SK-N-SH (cell line): ENCODE measurements around the gene AMMECR1.
"Not testable (repeated sequence)": the region's sequence is repeated elsewhere in the genome, so short reads cannot be mapped to it uniquely, and the experiment has no call there.

Experiments used
- EP300 ChIP-seq, 2 experiments: IDR thresholded peaks; 2 replicates each; pipeline versions ENCODE4 v1.4.0 to v1.6.1; 2012; ENCODE audit warnings: borderline replicate concordance in 1 of 2, low read depth in 1 of 2, low read length in 1 of 2
- MAX ChIP-seq: IDR thresholded peaks from 2 replicates; pipeline ENCODE4 v1.4.0; 2012; ENCODE audit warnings: low read depth
- RFX5 ChIP-seq: IDR thresholded peaks from 2 replicates; pipeline ENCODE4 v1.6.1; 2012; ENCODE audit warnings: mild to moderate bottlenecking, improper control_type of control experiment, low read length
- USF1 ChIP-seq: IDR thresholded peaks from 2 replicates; pipeline ENCODE4 v1.4.0; 2012; ENCODE audit warnings: low read depth, borderline replicate concordance
- TF ChIP-seq, protein P1 (sequence below): fragments of 200-600 bp; sonication (generic); IDR thresholded peaks from 2 replicates; pipeline ENCODE4 v1.6.1; 2017; ENCODE audit warnings: antibody characterized with exemption, mild to moderate bottlenecking, moderate library complexity
- TF ChIP-seq, protein P2 (sequence below): IDR thresholded peaks from 2 replicates; pipeline ENCODE4 v1.6.1; 2012; ENCODE audit warnings: mild to moderate bottlenecking, low read depth, low read length, moderate library complexity

- TF ChIP-seq RFX5; MAX; USF1; EP300 (IDR thresholded peaks at IDR 0.05; ENCODE audit: borderline replicate concordance in 1 of 2, low read depth in 1 of 2, low read length in 1 of 2): not testable (repeated sequence)
- TF ChIP-seq, protein P1, sequence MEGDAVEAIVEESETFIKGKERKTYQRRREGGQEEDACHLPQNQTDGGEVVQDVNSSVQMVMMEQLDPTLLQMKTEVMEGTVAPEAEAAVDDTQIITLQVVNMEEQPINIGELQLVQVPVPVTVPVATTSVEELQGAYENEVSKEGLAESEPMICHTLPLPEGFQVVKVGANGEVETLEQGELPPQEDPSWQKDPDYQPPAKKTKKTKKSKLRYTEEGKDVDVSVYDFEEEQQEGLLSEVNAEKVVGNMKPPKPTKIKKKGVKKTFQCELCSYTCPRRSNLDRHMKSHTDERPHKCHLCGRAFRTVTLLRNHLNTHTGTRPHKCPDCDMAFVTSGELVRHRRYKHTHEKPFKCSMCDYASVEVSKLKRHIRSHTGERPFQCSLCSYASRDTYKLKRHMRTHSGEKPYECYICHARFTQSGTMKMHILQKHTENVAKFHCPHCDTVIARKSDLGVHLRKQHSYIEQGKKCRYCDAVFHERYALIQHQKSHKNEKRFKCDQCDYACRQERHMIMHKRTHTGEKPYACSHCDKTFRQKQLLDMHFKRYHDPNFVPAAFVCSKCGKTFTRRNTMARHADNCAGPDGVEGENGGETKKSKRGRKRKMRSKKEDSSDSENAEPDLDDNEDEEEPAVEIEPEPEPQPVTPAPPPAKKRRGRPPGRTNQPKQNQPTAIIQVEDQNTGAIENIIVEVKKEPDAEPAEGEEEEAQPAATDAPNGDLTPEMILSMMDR: not testable (repeated sequence)
- TF ChIP-seq, protein P2, sequence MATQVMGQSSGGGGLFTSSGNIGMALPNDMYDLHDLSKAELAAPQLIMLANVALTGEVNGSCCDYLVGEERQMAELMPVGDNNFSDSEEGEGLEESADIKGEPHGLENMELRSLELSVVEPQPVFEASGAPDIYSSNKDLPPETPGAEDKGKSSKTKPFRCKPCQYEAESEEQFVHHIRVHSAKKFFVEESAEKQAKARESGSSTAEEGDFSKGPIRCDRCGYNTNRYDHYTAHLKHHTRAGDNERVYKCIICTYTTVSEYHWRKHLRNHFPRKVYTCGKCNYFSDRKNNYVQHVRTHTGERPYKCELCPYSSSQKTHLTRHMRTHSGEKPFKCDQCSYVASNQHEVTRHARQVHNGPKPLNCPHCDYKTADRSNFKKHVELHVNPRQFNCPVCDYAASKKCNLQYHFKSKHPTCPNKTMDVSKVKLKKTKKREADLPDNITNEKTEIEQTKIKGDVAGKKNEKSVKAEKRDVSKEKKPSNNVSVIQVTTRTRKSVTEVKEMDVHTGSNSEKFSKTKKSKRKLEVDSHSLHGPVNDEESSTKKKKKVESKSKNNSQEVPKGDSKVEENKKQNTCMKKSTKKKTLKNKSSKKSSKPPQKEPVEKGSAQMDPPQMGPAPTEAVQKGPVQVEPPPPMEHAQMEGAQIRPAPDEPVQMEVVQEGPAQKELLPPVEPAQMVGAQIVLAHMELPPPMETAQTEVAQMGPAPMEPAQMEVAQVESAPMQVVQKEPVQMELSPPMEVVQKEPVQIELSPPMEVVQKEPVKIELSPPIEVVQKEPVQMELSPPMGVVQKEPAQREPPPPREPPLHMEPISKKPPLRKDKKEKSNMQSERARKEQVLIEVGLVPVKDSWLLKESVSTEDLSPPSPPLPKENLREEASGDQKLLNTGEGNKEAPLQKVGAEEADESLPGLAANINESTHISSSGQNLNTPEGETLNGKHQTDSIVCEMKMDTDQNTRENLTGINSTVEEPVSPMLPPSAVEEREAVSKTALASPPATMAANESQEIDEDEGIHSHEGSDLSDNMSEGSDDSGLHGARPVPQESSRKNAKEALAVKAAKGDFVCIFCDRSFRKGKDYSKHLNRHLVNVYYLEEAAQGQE: not testable (repeated sequence)
Measured at GRCh38 chrX:110229497-110230111, 88.3 kb downstream of the AMMECR1 start.
